HG03280 (cell line): ENCODE measurements around the gene CASZ1.

Experiments
- ATAC-seq: cut with Tn5 transposase; IDR thresholded peaks from one replicate; pipeline ENCODE4 v1.9.1; 2021; ENCODE audit warnings: mild to moderate bottlenecking, moderate library complexity; ENCODE audit not compliant: unreplicated experiment

The CASZ1 gene

GRCh38 chr1:10825592-10825991 lies 29.1 kb upstream of the CASZ1 start:
- ATAC-seq = no peak

DNA sequence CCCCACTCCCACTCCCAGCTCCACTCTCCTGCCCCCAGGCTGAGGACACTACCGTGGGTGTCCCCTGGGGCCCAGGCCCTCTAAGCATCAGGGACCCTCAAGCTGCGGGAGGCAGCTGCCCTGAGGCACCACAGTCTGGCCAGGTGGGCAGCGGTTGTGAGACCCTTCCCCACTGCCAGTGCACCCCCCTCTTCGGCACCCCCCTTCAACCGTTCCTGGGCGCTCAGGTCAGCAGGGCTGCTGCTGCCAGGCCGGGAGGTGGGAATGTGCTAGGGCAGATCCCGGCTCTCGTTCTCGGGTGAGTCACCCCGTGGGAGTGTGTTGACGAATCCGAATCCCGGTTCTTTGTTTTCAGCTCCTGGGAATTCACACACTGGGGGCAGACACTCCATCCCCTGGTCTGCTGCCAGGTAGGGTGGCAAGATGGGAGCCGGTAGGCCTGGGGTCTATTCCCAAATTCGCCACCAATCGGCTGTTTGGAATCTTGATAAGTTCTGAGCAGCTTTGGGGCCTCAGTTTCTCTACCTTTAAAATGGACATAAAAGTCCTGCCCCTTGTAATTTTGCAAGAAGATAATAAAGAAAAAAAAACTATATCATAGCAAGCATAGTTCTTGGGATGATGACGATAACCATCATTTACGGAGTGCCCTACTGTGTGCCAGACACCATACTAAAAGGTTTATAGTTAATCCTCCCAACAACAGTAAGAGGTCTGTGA lies 28.5 kb upstream of the CASZ1 start:
- ATAC-seq = no peak

GRCh38 chr1:10823000-10823401 lies 26.6 kb upstream of the CASZ1 start:
- no peak for ATAC-seq

DNA sequence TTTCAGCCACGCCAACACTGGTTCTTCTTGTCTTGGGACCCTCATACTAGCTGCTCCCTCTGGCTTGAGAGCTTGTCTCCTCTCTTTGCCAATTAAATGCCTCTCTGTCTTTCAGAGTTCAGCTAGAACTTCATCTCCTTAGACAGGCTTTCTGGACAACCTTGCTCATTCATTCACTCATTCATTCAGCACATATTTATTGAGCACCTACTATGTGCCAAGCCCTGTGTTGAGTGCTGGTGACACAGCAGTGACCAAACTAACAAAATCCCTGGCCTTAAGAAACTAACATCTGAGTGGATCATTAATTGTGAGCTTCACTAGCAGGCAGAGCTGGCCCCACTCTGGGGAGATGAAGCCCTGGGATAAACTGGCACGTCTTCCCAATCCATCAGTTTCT lies 24.9 kb upstream of the CASZ1 start:
- no peak for ATAC-seq

- ATAC-seq = no peak
Observed at GRCh38 chr1:10820422-10820821, 24.0 kb upstream of the CASZ1 start.

GRCh38 chr1:10819198-10819901 lies 22.9 kb upstream of the CASZ1 start:
- ATAC-seq = no peak

DNA sequence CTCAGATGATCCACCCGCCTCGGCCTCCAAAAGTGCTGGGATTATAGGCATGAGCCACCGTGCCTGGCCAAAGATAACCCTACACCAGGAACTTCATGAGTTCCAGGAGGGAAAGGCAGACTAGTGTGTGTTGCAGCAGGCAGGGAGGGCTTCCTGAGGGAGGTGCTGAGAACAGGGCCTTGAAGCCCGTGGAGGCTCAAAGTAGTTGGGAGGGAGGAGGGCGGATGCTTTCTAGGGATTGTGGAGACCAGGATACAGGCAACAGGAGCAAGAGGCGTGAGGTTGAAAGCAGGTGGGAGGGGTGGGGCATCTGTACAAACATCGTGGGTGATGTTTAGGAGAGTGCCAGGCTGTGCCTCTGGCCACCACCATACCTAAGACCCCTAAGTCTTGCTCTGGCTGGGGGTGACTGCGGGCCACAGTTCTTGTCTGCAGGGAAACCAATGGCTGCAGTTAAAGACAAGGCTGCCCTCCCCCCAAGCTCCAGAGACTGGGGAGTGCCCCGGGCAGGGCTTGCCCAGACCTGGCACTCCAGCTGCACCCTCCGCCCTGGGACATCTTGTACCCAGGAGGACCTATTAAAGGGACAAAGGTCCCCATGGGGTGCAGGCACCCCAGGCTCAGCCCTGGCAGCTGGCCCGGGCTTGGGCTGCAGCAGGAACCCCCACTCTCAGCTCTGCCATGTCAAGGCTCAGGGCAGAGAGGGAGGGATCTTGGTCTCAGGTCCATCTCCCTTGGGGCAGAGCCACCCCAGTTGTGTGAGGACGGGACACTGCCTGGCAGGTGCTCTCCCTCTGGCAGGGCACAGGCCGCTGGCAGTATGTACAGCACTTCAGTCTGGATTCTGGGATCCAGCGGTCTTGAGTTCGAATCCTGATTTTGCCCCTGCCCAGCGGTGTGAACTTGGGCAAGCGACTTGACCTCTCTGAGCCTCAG lies 22.1 kb upstream of the CASZ1 start:
- no peak for ATAC-seq

DNA sequence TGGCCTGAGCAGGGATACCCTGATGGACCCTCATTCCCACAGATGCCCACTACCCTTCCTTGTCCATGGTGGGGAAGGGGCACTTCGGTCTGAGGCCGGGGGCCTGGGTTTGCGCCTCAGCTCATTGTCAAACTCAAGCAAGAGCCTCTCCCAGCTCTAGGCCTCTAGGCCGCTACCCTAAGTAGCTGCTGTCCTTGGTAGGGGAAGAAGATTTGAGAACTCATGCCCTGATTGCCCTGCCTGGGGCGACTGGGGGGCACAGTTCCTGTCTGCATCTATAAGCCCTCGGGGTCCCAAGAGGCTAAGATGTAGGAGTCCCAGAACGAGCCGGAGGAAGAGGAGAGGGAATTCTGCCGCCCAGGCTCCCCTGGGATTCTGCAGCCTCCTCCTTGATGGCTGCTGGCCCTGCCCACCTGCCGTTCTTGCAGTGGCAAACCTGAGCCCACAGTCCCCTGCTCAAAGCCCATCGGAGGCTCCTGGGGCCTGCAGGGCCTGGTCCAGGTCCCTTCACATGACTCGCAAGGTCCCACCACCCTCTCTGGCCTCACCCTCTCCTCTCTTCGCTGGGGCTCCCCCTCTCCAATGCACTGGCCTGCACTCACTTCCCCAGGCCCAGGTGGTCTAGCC lies 20.4 kb upstream of the CASZ1 start:
- ATAC-seq = no peak

GRCh38 chr1:10816233-10816632 lies 19.8 kb upstream of the CASZ1 start:
- ATAC-seq = no peak

GRCh38 chr1:10815858-10816195 lies 19.4 kb upstream of the CASZ1 start:
- ATAC-seq = no peak

- no peak for ATAC-seq
Observed at GRCh38 chr1:10814976-10815857, 18.8 kb upstream of the CASZ1 start.

GRCh38 chr1:10814312-10814711 lies 17.9 kb upstream of the CASZ1 start:
- ATAC-seq = no peak

DNA sequence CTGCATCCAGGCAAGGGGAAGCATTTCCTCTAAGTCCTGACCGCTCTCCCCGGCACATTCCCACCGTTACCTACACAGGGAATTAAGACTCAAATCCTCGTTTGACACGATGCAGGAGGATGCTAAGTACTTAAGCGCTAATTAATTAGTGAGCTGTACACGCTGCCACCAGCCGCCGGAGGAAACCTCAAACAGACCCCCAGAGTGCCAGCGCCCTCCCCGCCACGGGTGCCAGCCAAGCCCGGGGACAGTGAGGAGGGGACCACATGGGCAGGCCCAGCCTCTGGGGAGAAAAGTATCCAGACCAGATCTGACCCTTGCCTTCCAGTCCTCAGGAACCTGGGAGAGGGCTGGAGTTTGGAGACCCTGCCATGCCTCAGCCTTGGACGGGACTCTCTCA lies 17.4 kb upstream of the CASZ1 start:
- ATAC-seq = no peak

DNA sequence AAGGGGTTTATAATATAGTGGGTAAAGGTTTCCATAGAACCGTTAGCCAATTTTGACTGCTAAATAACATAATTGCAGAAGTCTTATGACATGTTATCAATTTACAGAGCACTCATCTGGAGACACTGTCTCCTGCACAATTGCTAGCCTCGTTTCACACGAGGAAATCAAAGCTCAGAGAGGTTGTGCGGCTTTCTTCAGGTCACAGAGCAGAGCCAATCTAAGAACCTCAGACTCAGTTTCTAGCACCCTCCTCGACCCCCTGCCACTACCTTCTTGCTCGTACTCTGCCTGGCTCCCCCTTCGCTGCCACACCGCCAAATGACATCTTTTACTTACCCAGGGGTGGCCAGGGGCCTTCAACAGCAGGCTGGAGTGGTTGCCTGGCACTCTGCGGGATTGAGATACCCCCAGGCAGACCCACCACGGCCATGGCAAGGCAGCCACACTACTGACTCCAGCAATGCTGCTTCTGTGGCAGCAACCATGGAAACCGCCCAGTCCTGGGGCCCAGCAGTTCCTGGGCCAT lies 16.0 kb upstream of the CASZ1 start:
- ATAC-seq = no peak

- ATAC-seq = no peak
Observed at GRCh38 chr1:10808441-10808840, 12.0 kb upstream of the CASZ1 start.

DNA sequence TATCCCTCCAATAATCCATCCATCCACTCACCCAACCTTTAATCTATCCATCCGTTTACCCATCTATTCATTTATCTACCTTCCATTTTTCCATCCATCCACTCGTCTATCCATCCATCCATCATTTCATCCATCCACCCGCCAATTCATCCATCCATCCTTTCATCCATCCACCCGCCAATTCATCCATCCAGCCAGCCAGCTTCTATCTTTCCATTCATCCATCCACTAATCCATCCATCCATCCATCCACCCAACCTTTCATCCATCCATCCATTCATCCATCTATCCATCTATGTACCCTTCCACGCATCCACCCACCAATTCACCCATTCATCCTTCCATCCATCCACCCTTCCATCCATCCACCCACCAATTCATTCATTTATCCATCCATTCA lies 10.5 kb upstream of the CASZ1 start:
- ATAC-seq = no peak

DNA sequence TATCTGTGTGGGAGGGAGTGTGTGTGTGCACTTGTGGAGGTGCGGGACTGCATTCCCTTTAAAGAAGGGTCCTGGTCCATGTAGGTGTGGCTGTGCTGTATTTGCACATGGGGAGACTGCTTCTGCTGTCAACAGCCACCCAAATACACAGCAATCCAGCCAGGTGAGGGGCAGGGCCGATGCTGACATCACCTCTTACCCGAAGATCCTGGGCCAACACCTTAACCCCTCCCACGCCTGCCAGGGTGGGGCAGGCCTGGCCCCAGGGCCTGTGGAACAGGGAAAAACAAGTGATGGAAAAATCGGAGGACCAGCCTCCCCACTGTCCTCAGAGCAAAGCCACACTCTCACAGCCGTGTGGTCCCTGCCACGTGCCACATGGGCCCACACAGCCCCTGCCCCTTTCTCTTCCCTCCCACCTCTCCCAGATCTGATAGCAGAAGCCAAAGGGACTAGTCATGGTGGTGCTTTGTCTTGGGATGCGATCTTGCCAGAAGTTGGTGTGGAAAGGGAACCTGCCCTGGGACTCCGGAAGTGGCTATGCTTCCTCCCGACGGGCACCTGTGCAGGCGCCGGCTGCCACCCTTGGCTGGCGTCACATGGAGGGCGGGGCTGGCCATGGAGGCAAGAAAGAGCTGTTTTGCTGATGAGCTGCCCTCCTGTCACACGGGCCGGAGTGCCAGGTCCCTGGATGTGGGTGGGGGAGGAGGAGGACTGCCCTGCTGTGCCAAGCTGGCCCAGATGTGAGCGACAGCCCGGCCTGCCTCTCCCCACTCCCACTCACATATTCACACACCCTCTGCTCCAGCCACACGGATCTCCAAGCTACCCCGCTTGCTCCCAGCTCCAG lies 7.8 kb upstream of the CASZ1 start:
- no peak for ATAC-seq

GRCh38 chr1:10802944-10803715 lies 6.7 kb upstream of the CASZ1 start:
- no peak for ATAC-seq
